Esophagus mucosa (tissue), 1 donor: Measurements from ENCODE around the gene WBP2NL. TPM values are rescaled to one million over a fixed set of nuclear protein-coding genes. Genes with fewer than 3 reads are reported as not detected.
"Not testable (repeated sequence)": the region's sequence is repeated elsewhere in the genome, so short reads cannot be mapped to it uniquely, and the experiment has no call there.

ENCODE experiments used
- ATAC-seq: fragments of 200-7000 bp; cut with Tn5 transposase; one replicate; pipeline ENCODE4 v1.9.1; 2020
- total RNA-seq: library from RNA; stranded (reverse); gene quantifications from one replicate; pipeline ENCODE4 v1.2.4, GENCODE V29; 2023
- donor health status: DM: yes; HTN: yes; CAD: no.

WBP2NL gene
- 0.60 TPM for total RNA-seq

- ATAC-seq: peak; percentile 95
Observed at GRCh38 chr22:41998361-41999261, at the start of gene WBP2NL. Gene WBP2NL, plus strand, starts transcription at chr22:41998788. Its CDS starts 31 bp downstream, at chr22:41998819.

GRCh38 chr22:41948928-41949296 lies 49.7 kb upstream of the WBP2NL start:
- not testable (repeated sequence) for ATAC-seq

- ATAC-seq: no peak
Observed at GRCh38 chr22:41949297-41949965, 49.2 kb upstream of the WBP2NL start.

GRCh38 chr22:41951898-41952474 lies 46.6 kb upstream of the WBP2NL start, which contains the start of gene SMIM45:
Gene SMIM45, plus strand, starts transcription at chr22:41952150.
- peak; percentile 12 for ATAC-seq

GRCh38 chr22:41952713-41953112 lies 45.9 kb upstream of the WBP2NL start:
- ATAC-seq: peak; percentile 17

GRCh38 chr22:41957941-41958556 lies 40.5 kb upstream of the WBP2NL start:
- ATAC-seq: peak; percentile 35

GRCh38 chr22:41963453-41964111 lies 35.0 kb upstream of the WBP2NL start:
- ATAC-seq: no peak

- no peak for ATAC-seq
Observed at GRCh38 chr22:41964112-41964491, 34.5 kb upstream of the WBP2NL start.

- no peak for ATAC-seq
Observed at GRCh38 chr22:41966225-41966606, 32.4 kb upstream of the WBP2NL start.

- ATAC-seq: peak; percentile 78
Observed at GRCh38 chr22:41966607-41967240, 31.9 kb upstream of the WBP2NL start.

- ATAC-seq: no peak
Observed at GRCh38 chr22:41968601-41969000, 30.0 kb upstream of the WBP2NL start.

- ATAC-seq: no peak
Observed at GRCh38 chr22:41969110-41969646, 29.4 kb upstream of the WBP2NL start, which contains the start of gene SEPTIN3. Gene SEPTIN3, plus strand, starts transcription at chr22:41969443. Its CDS starts 2,050 bp downstream, at chr22:41971493.

GRCh38 chr22:41970601-41971000 lies 28.0 kb upstream of the WBP2NL start:
- no peak for ATAC-seq

- no peak for ATAC-seq
Observed at GRCh38 chr22:41971431-41971830, 27.2 kb upstream of the WBP2NL start.

- no peak for ATAC-seq
Observed at GRCh38 chr22:41974691-41975290, 23.8 kb upstream of the WBP2NL start.

- ATAC-seq: no peak
Observed at GRCh38 chr22:41975299-41976069, 23.1 kb upstream of the WBP2NL start.

- peak; percentile 29 for ATAC-seq
Observed at GRCh38 chr22:41976070-41976901, 22.3 kb upstream of the WBP2NL start.

GRCh38 chr22:41976961-41977566 lies 21.5 kb upstream of the WBP2NL start:
- no peak for ATAC-seq

GRCh38 chr22:41978732-41979131 lies 19.9 kb upstream of the WBP2NL start:
- no peak for ATAC-seq
